NCI-H2029 (cell line): ENCODE data around the gene SERPINB10.

Experiments
- DNase-seq: peaks from one replicate; lab custom pipeline; 2025; lab: John Stamatoyannopoulos, UW

Gene SERPINB10

DNA sequence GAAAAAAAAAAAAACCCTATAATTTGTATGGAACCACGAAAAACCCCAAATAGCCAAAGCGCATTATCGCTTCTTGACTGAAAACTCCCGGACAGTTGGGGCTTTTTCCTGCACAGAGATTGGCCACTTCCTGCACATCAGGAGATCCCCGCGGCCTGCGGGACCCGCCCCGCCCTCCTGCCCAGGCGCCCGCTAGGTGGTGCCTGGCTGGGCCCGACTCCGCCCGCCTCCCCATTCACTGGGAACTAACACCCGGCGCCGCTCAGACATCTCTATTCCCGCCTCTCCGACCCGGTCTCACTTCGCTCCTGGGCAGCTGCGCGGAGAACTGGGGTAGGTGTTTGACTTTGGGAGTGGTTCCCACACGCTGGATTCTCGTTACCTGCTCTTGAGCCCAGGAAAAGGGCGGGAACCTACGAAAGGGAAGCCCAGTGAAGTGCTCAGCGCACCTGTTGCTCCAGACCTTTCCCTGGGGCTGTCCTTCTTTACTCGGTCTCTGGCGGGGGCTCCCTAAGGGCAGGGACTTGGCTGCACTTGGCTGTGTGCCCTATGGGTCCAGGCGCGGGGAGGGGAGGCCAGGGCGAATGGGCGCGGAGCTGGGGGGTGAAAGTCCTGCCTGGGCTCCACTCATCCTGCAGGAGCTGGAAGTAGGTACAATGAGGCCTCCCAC, 41.4 kb downstream of the SERPINB10 start, which contains the start of gene HMSD:
TSS of gene HMSD (plus strand) at position 234 of the 670 bp plus-strand sequence. CDS start 4,155 bp downstream, outside the sequence.
- peak; percentile 60 for DNase-seq

DNA sequence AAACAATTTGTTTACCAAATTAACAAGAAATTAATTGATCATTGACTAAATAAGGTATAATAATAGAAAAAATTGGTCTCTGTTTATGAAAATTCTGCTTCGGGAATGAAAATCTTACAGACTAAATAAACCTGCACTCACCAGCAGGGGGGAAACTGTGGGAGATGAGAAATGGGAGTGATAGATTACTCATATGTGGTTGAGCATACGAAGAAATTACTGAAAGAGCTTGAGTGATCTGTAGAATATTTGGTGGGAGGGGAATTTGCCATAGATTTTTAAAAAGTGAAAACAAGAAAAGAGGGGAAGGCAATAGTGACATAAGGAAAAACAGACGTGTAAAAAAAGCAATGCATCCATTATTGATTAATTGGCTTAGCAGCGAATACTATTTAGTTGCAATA, 43.5 kb downstream of the SERPINB10 start:
- no peak for DNase-seq

- DNase-seq: no peak
These were observed 46.1 kb downstream of the SERPINB10 start for GRCh38 chr18:63953811-63954210.

DNA sequence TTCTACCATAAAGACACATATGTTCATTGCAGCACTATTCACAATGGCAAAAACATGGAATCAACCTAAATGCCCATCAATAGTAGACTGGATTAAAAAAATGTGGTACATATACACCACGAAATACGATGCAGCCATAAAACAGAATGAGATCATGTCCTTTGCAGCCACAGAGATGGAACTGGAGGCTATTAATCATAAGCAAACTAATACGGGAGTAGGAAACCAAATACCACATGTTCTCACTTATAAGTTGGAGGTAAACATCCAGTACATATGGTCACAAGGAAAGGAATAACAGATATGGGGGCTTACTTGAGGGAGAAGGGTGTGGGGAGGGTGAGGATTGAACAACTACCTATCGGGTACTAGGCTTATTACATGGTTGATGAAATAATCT, 49.0 kb downstream of the SERPINB10 start:
- no peak for DNase-seq

DNA sequence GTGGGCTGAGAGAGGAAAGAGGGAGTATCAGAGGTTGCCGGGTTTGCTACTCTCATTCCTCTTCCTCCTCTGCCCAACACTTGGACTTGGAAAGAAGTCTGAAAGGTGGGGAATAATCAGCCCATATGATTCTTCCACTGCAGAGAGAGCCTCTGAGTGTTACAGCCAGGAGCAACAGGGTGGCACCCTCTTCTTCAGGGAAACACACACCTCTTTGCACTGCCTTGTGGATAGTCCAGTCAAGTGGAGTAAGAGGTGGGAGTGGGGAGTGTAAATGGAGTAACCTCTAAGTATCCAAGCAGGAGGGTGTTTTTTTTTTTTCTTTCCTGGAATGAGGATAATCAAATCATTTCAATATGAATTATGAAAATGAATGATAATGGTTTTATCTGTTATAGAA, 53.1 kb downstream of the SERPINB10 start:
- DNase-seq: no peak

DNA sequence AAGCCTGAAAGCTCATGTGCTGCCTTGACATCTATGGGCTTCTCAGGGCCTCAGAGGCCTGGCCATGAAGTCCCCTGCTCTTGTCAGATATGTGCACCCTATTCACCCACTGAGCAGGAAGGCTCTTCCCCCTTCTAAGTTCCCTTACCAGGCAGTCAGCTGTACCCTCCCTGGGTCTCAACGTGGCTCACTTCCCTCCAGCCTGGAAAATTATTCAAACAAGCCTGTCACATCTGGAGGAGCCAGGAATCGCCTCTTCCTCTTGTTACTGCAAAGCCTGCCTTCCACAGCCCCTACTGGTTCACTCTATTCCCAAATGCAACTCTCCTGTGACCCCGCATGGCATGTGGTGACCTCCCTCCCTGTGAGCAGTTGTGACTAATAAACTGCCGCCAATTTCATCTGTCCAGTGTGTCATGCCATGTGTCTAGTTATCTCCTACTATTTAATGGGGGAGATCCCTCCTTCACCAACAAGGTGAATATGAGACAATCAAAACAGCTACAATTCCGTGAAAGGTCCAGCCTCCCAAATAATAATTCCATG, 53.8 kb downstream of the SERPINB10 start:
- no peak for DNase-seq

DNA sequence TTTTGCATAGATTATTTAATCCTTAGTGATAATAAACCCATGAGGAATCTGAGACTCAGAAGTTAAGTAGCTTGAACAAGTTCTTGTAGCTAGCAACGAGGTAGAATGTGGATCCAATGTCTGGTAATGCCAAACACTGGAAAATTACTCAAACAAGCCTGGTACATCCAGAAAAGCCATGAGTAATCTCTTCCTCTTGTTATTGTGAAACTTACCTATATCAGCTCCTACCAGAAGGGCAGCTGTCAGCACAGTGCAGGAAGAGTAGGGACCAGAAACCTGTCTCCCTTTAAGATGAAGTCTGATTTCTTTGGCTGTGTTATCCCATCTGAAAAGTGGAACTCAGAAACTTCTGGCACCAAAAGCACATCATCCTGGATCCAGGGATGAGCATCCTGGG, 54.4 kb downstream of the SERPINB10 start:
- DNase-seq: no peak

GRCh38 chr18:63963615-63964256, 56.0 kb downstream of the SERPINB10 start:
- peak; percentile 3 for DNase-seq

DNA sequence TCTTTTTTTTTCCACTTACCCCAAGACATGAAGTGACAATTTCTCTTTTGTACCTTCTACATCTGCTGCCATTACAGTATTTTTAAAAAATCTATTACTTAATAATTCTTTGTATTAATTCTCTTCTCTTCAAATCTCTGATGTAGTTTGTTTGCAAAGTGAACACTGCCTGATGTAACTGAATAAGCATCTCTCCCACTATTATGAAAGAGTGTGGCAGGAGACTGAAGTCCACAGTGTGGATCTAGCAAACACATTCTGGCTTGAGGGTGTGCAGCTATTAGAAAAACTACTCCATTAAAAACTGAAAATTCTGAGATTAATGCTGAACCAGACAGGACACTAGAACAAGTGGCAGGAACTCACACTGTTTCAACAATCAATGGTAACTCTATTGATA, 57.1 kb downstream of the SERPINB10 start:
- no peak for DNase-seq

- DNase-seq: no peak
These were observed 58.1 kb downstream of the SERPINB10 start for GRCh38 chr18:63965716-63966330.

GRCh38 chr18:63969942-63970808, 62.4 kb downstream of the SERPINB10 start, which contains the start of gene SERPINB8:
Gene SERPINB8 (plus strand): TSS chr18:63970081. CDS start chr18:63978309, 8,228 bp downstream.
- DNase-seq: peak; percentile 66

GRCh38 chr18:63970809-63971205, 63.0 kb downstream of the SERPINB10 start:
- no peak for DNase-seq

DNA sequence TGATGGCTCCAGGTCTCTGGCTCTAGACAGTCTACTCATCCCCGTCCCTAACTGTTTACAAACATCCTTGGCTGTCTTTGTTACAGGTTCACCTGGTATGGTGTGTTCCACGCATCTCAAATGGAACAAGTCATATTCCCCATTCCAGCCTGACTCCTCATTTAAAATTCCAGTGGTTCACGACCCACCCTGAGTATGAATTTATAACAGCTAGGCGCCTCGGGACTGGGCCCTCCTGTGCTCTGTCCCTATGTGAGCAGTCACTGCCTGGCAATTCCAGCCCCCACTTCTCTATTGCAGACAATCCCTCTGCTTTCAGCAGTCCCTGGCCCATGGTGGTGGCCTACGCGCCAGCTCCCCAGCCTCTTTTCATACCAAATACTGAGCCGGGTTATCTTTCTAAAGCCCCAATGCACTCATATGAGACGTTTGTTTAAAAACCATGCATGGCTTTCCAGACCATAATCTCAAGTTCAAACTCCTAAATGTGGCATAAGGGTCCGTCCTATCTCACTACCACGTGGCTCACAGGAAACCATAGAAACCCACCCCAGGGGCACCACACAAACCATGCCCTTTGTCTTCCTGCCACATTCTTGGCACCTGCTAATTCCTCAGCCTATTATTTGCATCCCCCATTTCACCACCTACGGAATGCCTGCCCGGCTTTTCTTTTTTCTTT, 63.7 kb downstream of the SERPINB10 start:
- DNase-seq: no peak

GRCh38 chr18:63972002-63972376, 64.2 kb downstream of the SERPINB10 start:
- no peak for DNase-seq

GRCh38 chr18:63974991-63975390, 67.2 kb downstream of the SERPINB10 start:
- DNase-seq: no peak

DNA sequence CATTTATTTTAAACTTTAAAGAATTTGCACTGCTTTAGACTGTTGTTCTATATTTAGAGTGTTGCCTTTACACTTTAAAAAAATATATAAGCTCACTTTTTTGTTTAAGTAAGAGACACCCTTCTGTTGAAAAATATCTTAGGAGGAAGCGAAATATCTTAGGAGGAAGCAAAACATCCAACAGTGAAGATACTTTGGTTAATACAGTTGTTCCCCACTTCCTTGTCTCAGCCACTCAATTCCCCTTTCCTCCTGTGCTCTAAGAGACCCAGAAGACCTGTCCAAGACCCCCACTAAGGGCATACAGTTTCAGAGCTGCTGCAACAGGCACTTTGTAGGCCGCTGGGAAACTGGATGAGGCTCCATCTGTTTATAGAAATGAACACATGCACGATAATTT, 67.9 kb downstream of the SERPINB10 start:
- no peak for DNase-seq

DNA sequence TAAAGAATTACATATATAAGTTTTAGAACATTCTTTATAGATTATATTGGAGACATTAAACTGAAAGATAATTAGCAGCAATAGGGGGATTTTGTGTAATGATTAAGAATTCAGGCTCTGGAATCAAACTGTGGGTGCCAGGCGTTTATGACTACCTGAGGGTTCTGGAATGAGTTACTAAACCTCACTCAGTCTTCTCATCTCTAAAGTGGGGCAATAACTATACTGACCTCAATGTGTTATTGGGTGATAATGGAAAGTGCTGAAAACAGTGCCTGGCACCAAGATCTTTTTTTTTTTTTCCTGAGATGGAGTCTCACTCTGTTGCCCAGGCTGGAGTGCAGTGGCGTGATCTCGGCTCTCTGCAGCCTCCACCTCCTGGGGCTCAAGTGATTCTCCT, 69.3 kb downstream of the SERPINB10 start:
- no peak for DNase-seq

- peak; percentile 31 for DNase-seq
These were observed 71.7 kb downstream of the SERPINB10 start for GRCh38 chr18:63979409-63979920.

DNA sequence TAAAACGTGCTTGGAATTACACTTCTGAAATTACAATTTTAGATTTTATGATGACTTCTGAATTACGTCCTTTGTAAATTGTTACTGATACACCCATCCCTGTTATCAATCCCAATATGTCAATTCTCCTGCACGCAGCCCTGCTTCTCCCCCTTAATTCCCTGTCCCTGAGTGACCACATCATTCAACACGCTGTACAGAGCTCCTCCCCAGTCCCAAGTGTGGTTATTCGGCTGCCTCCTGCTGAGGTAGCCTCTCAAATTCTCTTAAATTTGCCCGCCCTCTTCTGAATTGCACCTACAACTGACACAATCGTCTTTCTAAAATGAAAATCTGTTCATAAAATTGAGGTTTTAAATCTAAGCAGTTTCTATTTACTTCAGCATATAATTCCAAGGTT, 72.3 kb downstream of the SERPINB10 start:
- no peak for DNase-seq

GRCh38 chr18:63980896-63981460, 73.2 kb downstream of the SERPINB10 start:
- DNase-seq: no peak

- DNase-seq: no peak
These were observed 74.0 kb downstream of the SERPINB10 start for GRCh38 chr18:63981719-63982118.
